Measurements from ENCODE around the gene RBM47. TPM values are rescaled to one million over a fixed set of nuclear protein-coding genes. Genes with fewer than 3 reads are reported as not detected.

Gene RBM47
- total RNA-seq, 1 donor from 2014 or later: 7.1 TPM

DNA sequence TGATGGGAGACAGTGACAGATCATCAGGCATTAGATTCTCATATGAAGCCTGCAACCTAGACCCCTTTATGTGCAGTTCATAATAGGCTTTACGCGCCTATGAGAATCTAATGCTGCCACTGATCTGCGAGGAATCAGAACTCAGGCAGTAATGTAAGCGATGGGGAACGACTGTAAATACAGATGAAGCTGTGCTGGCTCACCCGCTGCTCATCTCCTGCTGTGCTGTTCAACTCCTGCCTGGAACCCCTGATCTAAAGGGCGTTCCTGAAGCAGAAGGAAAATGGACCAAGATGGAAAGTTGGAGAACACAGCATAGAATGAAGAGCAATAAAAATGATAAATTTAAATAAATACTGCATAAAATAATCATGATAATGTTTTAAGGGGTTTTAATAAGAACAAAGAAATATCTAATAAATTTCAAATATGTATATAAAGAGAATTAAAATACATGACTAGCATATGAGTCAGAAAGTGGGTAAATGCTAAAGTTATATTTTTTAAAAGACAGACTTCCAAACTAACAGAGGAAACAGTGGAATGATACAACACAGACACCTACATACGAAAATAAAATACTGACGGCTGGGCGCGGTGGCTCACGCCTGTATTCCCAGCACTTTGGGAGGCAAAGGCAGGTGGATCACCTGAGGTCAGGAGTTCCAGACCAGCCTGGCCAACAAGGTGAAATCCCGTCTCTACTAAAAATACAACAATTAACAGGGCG, 59.2 kb downstream of the RBM47 start:
- Histone ChIP-seq H3K27ac (no peak overlapping the region), H3K36me3 (no peaks in the 10 kb centered on the region), H3K4me1 (no peaks in the 10 kb centered on the region), H3K4me3 (no peak overlapping the region), H3K9me3 (no peaks in the 10 kb centered on the region), H3K27me3 (no peaks in the 10 kb centered on the region)
- intact Hi-C loops (cut with DNase I): no loop called here
- no peak for DNase-seq (ENCODE audit: low spot score in 2 of 2)
- TF ChIP-seq, protein P1, sequence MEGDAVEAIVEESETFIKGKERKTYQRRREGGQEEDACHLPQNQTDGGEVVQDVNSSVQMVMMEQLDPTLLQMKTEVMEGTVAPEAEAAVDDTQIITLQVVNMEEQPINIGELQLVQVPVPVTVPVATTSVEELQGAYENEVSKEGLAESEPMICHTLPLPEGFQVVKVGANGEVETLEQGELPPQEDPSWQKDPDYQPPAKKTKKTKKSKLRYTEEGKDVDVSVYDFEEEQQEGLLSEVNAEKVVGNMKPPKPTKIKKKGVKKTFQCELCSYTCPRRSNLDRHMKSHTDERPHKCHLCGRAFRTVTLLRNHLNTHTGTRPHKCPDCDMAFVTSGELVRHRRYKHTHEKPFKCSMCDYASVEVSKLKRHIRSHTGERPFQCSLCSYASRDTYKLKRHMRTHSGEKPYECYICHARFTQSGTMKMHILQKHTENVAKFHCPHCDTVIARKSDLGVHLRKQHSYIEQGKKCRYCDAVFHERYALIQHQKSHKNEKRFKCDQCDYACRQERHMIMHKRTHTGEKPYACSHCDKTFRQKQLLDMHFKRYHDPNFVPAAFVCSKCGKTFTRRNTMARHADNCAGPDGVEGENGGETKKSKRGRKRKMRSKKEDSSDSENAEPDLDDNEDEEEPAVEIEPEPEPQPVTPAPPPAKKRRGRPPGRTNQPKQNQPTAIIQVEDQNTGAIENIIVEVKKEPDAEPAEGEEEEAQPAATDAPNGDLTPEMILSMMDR (IDR thresholded peaks at IDR 0.05): no peak

DNA sequence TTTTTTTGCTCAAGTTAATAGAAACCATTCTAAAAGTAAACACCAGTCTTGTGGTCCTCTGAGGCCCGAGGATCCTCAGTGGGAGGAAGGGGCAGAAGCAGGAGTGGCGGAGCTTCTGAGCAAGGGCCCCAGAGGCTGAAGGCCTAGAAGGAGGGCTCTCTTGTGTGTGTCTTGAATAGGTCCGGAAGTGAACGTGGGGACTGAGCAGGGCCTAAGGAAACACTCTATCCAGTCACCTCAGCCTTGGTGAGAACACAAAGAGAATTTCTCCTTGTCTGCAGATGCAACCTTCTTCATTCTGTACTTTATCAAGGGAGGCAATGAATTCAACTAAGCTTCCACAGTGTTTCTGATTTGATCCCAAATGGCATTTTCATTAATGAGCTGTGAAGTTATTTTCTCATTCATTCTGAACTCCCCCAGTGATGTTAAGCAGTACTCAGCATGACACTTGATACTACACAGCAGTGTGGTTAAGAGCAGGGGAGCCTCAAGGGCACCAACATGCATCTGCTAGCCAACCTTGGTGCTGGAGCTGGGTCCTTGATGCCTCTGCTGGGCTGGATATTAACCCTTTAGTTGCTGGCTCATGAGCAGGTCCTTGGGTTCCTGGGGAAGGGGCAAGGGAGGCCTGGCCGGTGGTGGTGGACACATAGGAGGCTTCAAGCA, 64.7 kb downstream of the RBM47 start:
- no peaks in the 10 kb centered on the region for H3K4me1 ChIP-seq
- TF ChIP-seq, protein P1 (IDR thresholded peaks at IDR 0.05): no peak
- H3K4me3 ChIP-seq: no peak overlapping the region
- no peaks in the 10 kb centered on the region for H3K9me3 ChIP-seq
- no peaks in the 10 kb centered on the region for H3K27me3 ChIP-seq
- intact Hi-C loops (cut with DNase I): no loop called here
- no peak overlapping the region for H3K27ac ChIP-seq
- DNase-seq (ENCODE audit: low spot score in 2 of 2): no peak
- no peaks in the 10 kb centered on the region for H3K36me3 ChIP-seq

DNA sequence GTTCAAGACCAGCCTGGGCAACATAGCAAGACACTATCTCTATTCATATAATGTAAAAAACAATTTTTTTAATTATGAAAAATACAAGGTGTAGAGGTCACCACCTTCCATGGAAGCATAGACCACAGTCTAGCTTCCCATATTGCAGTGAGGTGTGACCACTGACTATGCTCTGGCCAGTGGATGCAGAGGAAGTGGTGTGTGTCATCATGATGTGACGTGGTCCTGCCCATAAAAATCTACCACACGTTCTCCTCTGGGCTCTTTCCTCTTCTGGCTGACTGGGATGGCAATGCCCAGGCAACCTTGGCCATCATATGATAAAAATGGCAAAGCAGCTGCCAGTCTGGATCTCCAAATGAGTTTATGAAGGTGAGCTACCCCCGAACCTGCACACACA, 65.7 kb downstream of the RBM47 start:
- intact Hi-C loops (cut with DNase I): no loop called here
- Histone ChIP-seq H3K4me1 (no peaks in the 10 kb centered on the region), H3K4me3 (no peak overlapping the region), H3K36me3 (no peaks in the 10 kb centered on the region), H3K27me3 (no peaks in the 10 kb centered on the region), H3K27ac (no peak overlapping the region), H3K9me3 (no peaks in the 10 kb centered on the region)
- DNase-seq (ENCODE audit: low spot score in 2 of 2): no peak
- TF ChIP-seq, protein P1 (IDR thresholded peaks at IDR 0.05): no peak

DNA sequence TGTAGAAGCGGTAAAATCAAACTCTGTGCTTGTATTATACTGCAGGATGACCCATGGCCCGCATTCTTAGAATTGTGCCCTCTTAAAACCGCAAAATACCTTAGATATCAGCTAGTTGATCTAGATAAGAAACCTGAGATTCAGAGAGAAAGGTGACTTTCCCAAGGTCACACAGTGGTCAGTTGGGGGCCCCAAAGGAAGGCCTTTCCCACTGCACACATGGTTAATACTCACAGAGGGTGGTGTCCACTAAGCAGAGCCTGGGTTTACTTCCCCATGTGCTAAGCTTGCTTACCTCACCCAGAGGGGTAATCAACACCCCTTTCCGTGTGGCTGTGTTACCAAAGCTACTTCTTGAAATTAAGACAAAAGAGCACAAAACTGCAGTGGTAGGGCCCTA, 66.3 kb downstream of the RBM47 start:
- H3K4me1 ChIP-seq: no peaks in the 10 kb centered on the region
- intact Hi-C loops (cut with DNase I): no loop called here

DNA sequence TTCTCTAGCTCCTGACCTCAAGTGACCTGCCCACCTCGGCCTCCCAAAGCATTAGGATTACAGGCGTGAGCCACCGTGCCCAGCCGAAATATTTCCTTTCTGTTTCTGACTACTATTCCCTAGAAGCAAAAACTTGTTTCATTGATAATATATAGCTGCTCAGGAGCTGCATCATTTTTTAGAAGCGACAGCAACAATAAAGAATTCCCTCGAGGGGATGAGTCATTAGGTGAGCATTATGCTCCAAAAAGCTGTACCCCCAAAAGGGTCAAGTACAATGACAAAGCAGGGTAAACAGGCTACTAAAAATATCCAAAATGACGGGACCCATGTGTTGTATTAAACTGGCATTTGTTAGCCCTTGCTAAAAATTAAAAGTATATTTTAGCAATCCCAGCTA, 67.0 kb downstream of the RBM47 start:
- H3K4me1 ChIP-seq: no peaks in the 10 kb centered on the region
- no peak overlapping the region for H3K27ac ChIP-seq
- DNase-seq (ENCODE audit: low spot score in 2 of 2): no peak
- H3K9me3 ChIP-seq: no peaks in the 10 kb centered on the region
- no peaks in the 10 kb centered on the region for H3K36me3 ChIP-seq
- no peak overlapping the region for H3K4me3 ChIP-seq
- intact Hi-C loops (cut with DNase I): no loop called here
- no peaks in the 10 kb centered on the region for H3K27me3 ChIP-seq
- TF ChIP-seq, protein P1 (IDR thresholded peaks at IDR 0.05): no peak

More for the DNA sequence above, 66.3 kb downstream of the RBM47 start:
- DNase-seq (ENCODE audit: low spot score in 2 of 2): no peak
- Histone ChIP-seq H3K36me3 (no peaks in the 10 kb centered on the region), H3K27ac (no peak overlapping the region), H3K27me3 (no peaks in the 10 kb centered on the region), H3K9me3 (no peaks in the 10 kb centered on the region), H3K4me3 (no peak overlapping the region)
- TF ChIP-seq, protein P1 (IDR thresholded peaks at IDR 0.05): no peak

All from ascending aorta (tissue), 2 donors.